AG08395 (cell line): ENCODE results near the gene HCN4.

Experiments used
- DNase-seq: peaks from one replicate; pipeline ENCODE4 v3.0.0; 2012; ENCODE audit warnings: mixed read lengths, low spot score

HCN4 gene

DNA sequence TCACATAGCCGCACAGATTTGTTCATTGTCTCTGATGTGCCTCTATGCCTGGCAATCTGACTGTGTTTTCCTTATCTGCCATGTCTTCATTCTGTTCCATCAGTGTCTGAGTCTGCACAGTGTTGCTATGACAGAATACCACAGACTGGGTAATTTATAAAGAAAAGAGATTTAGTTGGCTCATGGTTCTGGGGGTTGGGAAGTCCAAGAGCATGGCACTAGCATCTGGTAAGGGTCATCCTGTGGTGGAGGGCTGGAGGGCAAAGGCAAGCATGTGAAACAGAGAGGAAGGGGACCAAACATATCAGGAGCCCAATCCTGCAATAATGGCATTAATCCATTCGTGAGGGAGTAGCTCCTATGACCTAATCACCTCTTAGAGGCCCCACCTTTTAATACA is 11.9 kb upstream of the HCN4 start:
- no peak for DNase-seq

GRCh38 chr15:73378089-73378488 is 9.3 kb upstream of the HCN4 start:
- no peak for DNase-seq

DNA sequence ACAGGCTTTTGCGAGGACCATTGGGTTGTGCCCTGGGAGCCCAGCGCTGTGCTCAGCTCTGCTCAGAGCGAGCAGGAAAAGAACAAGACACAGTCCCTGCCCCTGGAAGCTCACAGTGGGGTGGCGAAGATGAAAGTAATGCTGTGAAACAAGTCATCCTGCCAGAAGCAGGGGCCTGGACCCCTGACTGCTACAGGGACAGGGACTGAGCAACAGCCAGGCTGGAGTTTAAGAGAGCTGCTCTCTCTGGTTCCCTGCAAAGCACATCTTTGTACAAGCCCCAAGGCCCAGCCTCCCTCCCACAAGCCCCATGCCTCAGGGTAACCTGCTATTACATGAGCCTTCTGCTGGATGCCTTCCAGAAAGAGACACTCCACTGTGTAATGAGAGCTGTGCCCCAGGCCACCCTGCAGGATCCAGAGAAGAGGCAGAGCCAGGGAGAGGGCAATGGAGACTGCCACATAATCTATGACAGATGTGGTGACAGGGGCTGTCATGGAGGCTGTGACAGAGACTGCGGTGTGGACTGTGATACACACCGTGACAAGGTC is 7.1 kb upstream of the HCN4 start:
- DNase-seq: no peak

GRCh38 chr15:73375012-73375411 is 6.3 kb upstream of the HCN4 start:
- DNase-seq: no peak

- DNase-seq: no peak
Measured at GRCh38 chr15:73374604-73375003, 5.8 kb upstream of the HCN4 start.

DNA sequence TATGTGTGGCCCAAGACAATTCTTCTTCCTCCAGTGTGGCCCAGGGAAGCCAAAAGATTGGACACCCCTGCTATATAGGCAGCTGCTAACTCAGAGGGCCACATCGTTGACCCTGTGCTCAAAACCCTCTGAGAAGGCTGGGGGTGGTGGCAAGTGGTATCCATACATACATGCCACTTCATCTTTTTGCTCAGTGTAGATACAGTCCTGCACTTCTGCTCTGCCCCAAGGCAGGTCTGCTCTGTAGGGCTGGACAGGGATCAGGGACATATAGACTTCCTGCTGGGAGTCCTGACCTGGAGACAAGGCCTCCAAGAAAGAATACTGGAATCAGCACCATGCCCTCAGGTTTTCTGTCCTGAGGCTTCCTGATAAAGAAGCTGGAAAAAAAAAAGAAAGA is 4.5 kb upstream of the HCN4 start:
- DNase-seq: no peak

DNA sequence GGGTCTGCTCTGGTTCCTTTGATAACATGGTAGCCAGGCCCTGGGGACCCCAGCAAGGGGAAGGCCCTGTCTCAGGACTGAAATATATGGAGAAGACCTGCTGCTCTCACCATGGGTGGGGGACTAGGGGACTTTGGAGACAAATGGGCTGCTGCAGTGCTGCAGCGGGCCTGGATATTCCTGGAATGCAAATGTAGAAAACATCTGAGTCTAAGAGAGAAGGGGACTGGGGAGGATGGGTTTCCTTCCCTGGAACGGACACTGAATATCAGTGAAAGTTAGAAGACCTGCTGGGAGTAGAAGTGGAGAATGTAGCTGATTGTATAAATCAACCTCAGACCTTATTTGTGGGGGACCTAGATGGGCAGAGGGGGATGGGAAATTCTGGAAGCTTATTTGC is 3.1 kb upstream of the HCN4 start:
- no peak for DNase-seq

DNA sequence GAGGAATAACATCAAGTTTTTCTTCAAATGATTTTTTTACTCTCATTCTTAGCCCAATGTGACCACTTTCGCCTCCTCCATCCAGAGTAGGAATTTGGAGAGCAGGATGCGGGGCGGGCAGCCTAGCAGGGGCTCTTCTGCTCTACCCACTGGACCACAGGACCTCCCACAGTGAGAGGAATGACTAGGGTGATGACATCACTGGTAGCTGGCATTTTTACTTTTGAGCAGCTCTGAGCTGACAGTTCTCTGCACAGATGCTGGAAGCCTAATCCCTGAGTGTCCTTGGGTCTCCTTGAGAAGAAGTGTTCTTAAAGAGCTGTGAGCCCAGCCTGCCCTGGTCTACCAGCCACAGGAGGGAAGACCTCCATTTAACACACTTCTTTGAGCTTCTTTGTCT is 1.4 kb upstream of the HCN4 start:
- DNase-seq: no peak

- no peak for DNase-seq
Measured at GRCh38 chr15:73369154-73369694, 466 bp upstream of the HCN4 start.

GRCh38 chr15:73367624-73368300 is 996 bp downstream of the HCN4 start:
- no peak for DNase-seq

DNA sequence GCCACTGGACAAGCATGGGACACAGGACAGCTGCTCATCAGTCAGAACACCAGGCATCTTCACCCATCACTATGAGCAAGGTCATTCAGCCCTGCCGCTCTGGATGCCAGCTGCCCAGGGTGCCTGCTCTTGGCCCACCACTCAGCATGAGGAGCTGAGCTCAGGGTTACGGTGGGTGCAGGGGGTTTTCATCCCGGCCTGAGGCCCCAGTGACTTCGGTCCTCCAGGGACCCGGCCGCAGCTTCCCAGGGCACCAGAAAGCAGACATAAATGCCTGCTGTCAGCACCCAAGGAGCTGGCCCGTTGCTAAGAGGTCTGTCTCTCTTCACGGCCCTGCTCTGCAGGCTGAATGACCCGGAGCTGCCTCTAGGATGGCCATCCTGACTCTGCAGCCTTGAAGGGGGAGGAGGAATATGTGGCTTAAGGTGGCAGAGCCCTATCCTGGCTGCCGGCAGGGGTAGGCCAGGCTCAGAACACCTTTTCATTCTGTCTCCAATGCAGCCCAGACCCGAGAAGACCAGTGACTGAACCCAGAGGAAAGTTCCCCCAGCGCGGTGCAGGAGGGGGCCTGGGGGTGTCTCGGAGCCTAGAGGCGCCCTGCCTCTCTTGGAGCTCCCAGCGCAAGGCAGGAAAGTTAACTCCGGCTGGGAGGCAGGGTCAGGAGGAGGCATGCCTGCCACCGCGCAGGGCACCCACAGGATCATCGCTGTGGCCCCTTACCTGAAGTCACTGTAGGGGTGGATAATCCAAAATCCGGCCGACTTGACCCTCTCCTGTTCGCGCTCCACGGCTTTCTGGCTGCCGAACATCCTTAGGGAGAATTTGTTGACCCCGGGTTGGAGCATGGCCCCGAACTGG is 1.8 kb downstream of the HCN4 start:
- no peak for DNase-seq

DNA sequence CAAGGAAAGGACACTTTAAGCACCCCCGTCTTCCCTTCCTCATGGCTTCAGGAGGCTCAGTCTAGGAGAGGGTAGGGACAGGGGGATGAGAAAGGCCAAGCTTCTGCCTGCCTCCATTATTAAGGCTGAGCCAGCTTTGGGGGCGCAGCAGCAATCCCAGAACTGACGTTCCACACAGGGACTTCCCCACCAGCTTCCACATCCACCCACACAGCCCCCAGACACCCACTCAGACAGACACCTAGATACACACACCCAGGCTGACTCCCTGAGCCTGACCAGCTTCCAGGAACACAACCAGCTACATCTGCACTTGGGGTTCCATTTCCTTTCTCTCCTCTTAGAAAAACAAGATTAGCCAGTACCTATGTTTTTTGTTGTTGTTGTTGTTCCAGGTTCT is 4.7 kb downstream of the HCN4 start:
- DNase-seq: no peak

DNA sequence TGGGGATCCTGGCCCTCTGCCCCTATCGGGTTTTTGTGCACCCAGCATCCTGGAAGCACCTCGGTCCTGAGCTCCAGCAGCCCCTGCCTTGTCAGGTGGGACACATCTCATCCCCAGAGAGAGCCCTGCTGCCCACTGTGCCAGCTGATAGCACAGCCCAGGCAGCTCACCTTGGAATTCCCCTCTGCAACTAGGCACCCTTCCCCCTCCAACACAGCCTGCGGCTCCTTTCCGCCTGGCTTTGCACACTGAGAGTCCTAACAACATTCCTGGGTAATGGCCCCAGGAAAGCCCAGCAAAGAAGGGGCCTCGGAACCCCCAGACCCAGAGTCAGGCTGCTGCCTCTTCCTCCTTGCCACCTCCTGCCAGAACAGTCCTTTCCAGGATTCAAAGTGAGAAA is 5.9 kb downstream of the HCN4 start:
- no peak for DNase-seq

DNA sequence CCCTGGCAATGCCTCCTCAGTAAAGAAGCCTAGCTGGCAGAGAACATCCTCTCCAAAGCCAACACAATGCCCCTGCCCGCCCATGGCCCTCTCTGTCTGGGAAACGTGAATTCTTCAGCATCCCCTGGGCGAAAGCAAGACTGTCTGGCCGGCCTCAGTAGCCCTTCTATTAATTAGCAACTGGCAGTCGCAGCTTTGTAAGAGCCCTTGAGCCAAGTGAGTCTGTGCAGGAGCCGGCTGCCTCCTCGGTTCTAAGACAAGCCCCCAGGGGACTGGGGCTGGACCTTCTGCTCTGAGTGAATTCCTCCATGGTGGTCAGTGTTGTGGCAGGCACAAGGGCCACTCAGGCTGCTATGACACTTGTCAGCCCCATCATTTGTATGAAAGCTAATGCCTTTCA is 7.4 kb downstream of the HCN4 start:
- DNase-seq: no peak

DNA sequence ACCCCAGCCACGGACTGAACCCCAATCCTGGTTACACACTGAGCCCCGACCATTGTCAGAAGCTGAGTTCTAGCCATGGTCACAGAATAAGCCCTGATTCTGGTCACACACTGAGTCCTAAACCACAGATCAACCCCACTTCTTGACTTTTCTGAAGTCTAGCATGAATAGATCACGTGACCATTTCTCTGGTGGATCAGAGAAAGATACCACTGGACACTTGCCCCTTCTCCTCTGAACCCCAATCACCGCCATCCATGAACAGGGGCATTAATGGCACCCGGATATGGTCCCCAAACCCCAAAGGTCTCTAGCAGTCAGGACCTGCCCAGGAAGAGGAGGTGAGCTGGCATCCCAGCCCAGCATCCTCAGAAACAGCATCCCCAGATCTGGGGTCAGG is 9.1 kb downstream of the HCN4 start:
- no peak for DNase-seq

DNA sequence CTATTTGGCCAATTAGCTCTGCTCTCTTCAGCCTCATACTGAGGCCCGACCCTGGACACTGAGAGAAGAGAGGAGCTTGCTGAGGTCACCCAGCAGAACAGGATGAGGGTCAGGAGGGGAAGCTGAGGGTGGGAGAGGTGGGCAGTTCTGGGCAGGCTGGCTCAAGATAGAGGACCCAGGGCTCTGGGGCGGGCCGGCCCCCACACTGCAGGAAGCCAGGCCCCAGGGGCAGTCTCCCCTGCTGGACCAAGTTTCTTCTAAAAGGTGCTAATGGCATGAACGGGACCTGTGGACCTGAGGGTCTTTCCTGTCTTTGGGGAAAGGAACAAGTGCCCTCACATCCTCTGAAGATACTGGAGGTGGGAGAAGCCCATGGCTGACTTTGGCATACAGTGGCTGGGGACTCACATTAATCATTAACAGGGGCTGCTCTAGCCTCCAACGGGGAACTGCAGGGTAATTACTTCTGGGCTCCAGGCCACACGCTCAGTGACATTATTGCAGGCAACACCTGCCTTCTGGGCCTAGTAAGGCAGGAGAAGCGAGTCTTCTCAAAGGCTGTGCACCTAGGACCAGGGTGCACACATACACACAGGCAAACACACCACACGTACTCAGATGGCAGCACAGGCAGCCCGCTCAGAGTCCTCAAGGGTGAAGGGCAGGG is 10.6 kb downstream of the HCN4 start:
- DNase-seq: no peak

- no peak for DNase-seq
Measured at GRCh38 chr15:73355612-73356265, 13.0 kb downstream of the HCN4 start.

DNA sequence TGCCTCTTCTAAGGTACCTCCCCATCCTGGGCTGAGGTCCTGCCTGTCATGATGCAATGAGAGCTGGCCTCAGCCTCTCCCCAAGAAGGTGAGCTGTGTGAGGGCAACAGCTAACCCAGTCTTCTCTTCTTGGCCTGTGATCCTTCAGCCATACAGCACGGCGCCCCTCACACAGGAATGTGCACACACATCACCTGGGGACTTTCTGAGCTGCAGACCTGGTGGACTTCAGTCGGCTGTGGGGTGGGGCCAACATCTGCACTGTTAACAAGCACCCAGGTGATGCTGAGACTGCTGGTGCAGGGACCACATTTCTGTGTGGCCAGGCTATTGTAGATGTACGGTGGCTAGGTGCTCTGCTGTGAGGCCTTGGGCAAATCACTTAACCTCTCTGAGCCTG is 14.5 kb downstream of the HCN4 start:
- no peak for DNase-seq

DNA sequence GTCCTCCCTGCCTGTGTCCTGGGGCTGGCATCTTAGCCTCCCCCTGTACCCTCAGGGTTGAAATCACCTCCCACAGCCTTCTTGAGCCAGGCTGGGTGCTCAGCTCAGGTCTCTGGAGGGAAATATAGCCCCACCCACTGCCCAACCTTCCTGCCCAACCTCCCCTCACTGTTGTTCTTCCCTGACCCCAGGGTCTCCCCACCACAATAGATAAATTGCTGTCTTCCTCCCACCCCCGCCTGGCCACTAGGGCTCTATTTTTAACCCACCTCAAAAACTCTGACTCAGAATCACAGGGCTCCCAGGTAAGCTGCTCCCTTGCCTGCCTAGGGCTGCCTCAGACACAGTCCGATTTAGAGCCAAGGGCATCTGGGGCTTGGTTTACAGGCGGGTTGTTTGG is 15.0 kb downstream of the HCN4 start:
- no peak for DNase-seq

- no peak for DNase-seq
Measured at GRCh38 chr15:73352082-73352481, 16.7 kb downstream of the HCN4 start.

GRCh38 chr15:73349191-73349590 is 19.6 kb downstream of the HCN4 start:
- no peak for DNase-seq

DNA sequence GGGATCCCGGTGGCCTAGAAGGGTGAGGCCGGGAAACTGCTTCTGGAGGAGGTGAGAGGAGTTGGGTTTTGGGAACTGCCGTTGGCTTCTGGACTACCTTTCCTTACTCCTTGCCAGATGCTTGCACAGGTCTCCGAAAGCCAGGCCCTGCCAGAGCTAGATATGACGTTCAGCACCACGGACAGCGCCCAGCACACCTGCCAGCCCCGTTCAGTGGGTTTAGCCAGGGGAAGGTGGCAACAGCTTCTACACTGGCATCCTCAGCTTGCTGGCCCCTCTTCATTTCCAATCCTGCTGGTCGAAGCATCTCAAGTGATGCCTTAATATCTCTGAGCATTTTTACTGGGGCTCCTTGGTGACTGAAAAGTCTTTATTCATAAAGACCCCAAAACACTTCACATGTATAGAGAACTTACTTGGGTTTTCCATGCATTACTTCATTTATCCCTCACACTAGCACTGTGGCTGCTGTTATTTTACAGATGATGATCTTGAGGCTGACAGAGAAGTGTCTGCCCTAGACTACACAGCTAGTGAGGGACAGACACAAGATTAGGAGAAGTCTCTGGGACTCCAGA is 21.9 kb downstream of the HCN4 start:
- peak; percentile 34 for DNase-seq
